HS-5 (cell line): Measurements from ENCODE around the gene SLC7A8.
"Not testable (repeated sequence)": the region's sequence is repeated elsewhere in the genome, so short reads cannot be mapped to it uniquely, and the experiment has no call there.

Experiments
- DNase-seq: peaks from one replicate; pipeline ENCODE4 v3.0.0-alpha.2; 2012; ENCODE audit warnings: low read depth

The SLC7A8 gene

DNA sequence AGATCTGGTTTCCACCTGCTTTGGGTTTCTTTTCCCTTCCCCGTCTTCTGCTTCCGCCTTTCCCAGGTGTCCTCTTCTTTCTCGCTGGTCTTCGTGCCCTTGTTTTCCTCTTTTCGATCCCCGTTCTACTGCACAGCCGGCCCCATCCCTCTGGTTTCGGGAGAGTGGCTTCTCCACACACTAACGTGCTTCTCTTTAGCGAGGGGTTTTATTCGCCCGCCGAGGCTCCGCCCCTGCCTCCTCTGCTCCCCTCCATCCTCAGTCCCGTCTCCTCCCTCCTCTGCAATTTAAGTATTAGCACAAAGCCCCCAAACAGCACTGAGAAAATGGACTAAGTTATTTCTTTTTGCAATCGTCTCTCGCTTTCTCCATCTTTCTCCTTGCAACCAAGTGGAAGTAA lies at the start of gene SLC7A8:
Gene SLC7A8 (minus strand): TSS at position 182 of the 400 bp plus-strand sequence. CDS start 746 bp downstream, outside the sequence.
- DNase-seq, result no peak

GRCh38 chr14:23232241-23232808 lies 48.9 kb upstream of the SLC7A8 start:
- not testable (repeated sequence) for DNase-seq

DNA sequence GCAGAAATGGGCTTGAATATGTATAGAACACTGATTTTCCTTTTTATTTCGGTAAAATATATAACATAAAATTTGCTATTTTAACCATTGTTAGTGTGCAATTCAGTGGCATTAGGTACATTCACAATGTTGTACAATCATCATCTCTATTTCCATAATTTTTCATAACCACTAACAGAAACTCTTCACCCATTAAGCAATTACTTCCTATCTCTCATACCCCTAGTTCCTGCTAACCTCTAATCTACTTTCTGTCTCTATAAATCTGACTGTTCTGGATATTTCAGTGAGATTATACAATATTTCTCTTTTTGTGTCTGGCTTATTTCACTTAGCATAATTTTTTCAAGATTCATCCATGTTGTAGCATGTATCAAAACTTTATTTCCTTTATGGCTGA lies 45.4 kb upstream of the SLC7A8 start:
- no peak for DNase-seq

- no peak for DNase-seq
Observed at GRCh38 chr14:23227566-23227965, 44.1 kb upstream of the SLC7A8 start.

DNA sequence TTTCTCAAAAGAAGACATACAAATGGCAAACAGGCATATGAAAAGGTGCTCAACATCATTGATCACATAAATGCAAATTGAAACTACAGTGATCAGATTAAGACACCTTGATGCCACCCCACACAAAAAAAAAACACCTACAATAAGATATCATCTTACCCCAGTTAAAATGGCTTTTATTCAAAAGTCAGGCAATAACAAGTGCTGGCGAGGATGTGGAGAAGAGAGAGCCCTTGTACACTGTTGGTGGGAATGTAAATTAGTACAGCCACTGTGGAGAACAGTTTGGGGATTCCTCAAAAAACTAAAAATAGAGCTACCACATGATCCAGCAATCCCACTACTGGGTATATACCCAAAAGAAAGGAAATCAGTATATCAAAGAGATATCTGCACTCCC lies 41.5 kb upstream of the SLC7A8 start:
- DNase-seq, result not testable (repeated sequence)

- DNase-seq, result no peak
Observed at GRCh38 chr14:23219075-23219474, 35.6 kb upstream of the SLC7A8 start.

DNA sequence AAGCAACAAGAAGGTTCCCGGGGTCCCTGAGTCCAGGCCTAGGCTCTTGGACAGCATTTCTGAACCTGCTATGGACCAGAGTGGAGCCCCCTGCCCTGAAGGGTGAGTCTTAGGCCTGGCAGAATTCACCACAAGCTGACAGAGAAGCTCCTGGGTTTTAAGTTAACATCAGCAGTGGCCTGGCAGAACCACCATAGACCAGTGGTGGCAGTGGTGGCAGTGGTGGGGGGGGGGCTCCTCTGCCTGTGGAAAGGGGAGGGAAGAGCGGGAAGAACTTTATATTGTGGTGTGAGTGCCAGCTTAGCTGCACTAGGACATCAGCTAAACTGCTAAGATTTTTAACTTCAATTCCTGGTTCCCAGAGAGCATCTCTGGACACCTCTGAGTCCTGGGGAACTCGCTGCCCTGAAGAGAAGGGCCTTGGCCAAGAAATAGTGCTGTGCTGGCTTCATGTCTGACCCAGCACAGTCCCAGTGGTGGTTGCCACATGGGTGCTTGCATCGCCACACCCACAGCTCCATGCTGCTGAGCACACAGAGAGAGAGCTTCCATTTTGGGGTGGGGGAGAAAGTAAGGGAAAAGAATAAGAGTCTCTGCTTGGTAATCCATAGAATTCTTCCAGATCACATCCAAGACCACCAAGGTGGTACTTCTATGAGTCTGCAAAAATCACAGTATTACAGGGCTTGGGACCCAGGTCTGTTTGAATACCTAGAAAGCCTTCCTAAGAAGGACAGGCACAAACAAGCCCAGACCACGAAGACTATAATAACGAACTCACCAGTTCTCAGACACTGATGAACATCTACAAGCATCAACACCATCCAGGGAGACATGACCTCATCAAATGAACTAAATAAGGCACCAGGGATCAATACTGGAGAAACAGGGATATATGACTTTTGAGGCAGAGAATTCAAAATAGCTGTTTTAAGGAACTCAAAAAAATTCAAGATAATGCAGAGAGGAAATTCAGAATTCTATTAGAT lies 33.9 kb upstream of the SLC7A8 start:
- no peak for DNase-seq

GRCh38 chr14:23215421-23215820 lies 32.0 kb upstream of the SLC7A8 start:
- no peak for DNase-seq

DNA sequence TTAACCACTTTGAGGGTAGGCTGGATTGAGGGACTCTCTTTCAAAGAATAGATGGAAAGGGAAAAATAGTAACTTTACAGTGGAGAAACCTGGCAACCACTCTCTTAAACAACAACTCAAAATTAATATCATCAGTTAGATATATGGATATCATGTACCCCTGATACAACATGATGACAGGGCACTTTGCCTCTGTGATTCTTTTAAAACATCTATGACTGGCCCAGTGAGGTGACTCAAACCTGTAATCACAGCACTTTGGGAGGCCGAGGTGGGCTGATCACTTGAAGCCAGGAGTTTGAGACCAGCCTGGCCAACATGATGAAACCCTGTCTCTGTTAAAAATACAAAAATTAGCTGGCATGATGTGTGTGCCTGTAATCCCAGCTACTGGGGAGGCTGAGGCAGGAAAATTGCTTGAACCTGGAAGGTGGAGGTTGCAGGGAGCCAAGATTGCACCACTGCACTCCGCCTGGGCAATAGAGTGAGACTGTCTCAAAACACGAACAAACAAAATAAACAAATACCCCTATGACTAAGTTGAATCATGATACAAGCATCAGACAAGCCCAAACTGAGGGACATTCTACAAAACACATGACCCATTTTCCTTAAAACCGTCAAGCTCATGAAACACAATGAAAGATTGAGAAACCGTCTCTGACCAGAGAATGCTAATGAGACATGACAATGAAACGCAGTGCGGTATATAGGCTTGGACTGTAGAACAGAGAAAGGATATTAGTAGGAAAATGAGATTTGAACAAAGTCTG lies 26.4 kb upstream of the SLC7A8 start:
- DNase-seq, result peak; percentile 22

- DNase-seq, result no peak
Observed at GRCh38 chr14:23208324-23208723, 24.9 kb upstream of the SLC7A8 start.

DNA sequence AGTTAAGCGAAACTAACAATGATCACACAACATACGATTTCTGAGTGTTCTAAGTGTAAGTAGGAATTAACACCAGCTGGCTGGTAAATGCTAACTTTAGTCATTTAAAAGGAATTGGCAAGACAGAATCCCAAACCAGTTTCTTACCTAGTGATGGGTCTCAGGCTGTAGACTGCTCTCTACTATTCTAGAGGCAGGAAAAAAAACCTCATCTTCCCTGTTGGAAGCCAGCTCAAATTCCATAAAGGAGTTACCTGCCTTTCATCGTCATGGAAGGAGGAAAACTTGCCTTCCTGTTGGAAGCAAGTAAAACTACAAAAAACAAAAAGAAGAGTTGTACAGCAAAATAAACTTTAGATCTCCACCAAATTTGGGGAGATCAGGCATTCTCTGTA lies 23.7 kb upstream of the SLC7A8 start:
- no peak for DNase-seq

DNA sequence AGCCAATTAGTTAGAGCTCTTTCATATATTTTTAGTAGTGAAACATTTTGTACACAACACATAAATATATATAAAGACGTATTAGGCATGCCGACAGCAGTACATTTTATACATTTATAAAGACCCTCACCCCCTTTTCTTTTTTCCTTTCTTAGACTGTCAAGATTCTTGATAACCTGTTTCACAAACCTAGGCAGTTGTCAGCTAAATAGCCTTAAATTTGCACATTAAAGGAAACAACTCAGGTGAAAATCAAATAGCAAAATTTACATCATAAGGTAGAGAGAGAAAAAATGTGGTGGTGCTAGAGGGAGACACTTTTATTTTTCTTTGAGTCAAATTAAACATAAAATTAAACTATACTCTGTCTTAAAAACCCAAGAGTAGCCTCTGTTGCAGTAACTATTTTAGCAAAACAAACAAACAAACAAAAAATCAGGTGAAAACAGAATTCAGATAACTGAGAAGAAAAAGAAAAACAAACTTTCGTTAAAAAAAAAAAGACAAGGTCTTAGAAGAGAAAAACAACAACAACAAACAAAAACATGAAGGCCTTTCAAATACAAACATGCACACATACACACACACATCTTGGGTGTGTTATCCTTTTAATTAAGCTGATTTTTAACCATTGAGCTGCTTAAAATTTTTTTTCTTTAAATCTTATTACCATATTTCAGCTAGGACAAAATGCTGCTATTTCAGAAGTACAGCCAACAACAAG lies 23.1 kb upstream of the SLC7A8 start:
- DNase-seq, result no peak

DNA sequence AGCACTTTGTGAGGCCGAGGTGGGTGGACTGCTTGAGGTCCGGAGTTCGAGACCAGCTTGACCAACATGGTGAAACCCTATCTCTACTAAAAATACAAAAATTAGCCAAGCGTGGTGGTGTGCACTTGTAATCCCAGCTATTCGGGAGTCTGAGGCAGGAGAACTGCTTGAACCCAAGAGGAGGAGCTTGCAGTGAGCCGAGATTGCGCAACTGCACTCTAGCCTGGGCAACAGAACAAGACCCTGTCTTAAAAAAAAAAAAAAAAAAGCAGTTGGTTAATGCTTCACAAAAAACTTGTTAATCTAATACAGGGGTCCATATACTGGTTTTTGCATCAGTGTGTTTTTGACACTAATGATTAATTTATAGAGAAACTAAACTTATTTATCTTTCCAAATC lies 18.5 kb upstream of the SLC7A8 start:
- no peak for DNase-seq

- not testable (repeated sequence) for DNase-seq
Observed at GRCh38 chr14:23199141-23199540, 15.7 kb upstream of the SLC7A8 start.

- not testable (repeated sequence) for DNase-seq
Observed at GRCh38 chr14:23196487-23196886, 13.0 kb upstream of the SLC7A8 start.

- no peak for DNase-seq
Observed at GRCh38 chr14:23195552-23196101, 12.2 kb upstream of the SLC7A8 start.

- no peak for DNase-seq
Observed at GRCh38 chr14:23193432-23193831, 10.0 kb upstream of the SLC7A8 start.

- no peak for DNase-seq
Observed at GRCh38 chr14:23187925-23188324, 4.5 kb upstream of the SLC7A8 start.

- DNase-seq, result peak; percentile 22
Observed at GRCh38 chr14:23186913-23187654, 3.6 kb upstream of the SLC7A8 start.

DNA sequence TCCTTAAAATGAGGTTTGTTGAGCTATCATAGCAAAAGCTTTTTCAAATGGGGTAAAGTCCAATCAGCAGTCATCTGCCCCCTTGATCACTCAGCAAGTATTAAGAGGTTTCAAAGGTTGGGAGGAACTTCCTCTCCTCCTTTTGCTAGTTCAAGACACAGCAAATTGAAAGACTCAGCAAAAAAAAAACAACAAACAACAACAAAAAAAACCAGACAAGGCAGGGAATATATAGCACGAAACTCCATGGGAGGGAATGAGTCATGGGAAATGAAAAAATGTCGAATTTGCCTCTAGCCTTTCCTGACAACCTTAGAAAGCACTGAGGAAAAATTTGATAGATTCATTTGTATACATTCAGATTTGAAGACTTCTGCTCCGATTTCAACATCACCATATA lies 1.6 kb upstream of the SLC7A8 start:
- DNase-seq, result no peak

DNA sequence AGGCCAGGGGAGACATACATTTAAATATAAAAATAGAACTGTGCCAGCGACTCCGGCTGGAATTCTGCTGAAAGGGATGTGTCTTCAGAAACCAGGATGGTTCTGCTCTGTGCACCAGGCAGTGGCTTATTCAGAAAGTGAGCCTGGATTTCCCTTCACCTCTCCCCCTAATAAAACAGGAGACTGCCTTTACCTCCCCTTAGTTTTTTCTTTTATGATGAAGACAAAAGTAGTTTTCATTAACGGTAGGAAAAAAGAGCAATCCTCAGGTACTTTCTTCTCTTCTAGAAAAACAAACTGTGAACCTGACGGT lies 346 bp downstream of the SLC7A8 start:
- no peak for DNase-seq
